Fibroblast of skin of scalp (primary cell): ENCODE data around the gene LRFN5.
"Not testable (repeated sequence)": the region's sequence is repeated elsewhere in the genome, so short reads cannot be mapped to it uniquely, and the experiment has no call there.

Source experiments
- DNase-seq: peaks from one replicate; pipeline ENCODE4 v3.0.0-alpha.2; 2013

The LRFN5 gene

DNA sequence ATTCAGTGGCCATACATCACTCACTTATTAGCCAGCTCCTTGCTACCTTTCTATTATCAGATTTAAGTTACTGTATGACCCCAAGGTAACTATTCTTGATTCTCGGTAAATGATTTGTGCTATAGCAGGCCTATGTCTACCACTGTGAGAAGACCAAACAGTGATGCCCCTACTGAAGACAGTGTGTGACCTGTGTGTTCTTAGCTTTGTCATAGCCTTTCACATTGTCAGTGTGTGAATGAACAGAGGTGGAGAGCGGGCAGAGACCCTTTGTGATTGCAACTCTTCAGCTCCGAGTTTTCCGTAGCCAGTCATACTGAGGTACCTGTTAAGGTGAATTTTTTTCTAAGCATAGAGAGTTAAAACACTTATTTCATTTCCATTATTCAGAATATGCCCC lies 294.0 kb downstream of the LRFN5 start:
- no peak for DNase-seq

- DNase-seq, result no peak
Measured at GRCh38 chr14:41901089-41901488, 294.4 kb downstream of the LRFN5 start.

- no peak for DNase-seq
Measured at GRCh38 chr14:41905394-41905964, 298.8 kb downstream of the LRFN5 start.

GRCh38 chr14:41911155-41911554 lies 304.5 kb downstream of the LRFN5 start:
- not testable (repeated sequence) for DNase-seq

DNA sequence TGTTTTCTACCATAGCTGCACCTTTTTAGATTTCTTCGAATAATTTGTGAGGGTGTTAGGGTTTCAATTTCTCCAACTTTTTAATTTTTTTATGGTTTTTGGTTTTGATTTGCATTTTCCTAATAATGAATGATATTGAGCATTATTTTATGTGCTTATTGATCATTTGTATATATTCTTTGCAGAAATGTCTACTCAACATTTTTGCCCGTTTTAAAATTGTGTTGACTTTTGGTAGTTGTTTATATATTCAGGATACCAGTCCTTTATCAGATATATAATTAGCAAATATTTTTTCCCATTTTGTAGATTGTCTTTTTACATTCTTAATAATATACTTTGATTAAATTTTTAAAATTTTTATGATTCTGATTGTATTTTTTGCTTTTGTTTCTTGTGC lies 306.7 kb downstream of the LRFN5 start:
- no peak for DNase-seq

DNA sequence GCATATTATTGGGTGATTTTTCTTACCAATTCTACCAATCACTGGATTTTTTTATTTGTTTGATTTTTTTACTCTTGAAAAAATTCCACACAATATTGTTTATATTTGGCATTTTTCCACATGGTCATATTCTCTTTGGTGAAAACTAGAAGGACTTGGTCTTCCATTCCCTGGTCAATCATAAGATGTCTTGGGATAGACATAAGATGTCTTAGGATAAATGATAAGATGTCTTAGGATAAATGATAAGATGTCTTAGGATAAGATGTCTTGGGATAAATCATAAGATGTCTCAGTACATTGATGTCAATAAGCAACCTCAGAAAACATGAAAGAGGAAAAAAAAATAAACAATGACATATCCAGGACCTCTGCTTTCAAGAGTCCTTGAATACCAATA lies 309.1 kb downstream of the LRFN5 start:
- no peak for DNase-seq

- DNase-seq, result no peak
Measured at GRCh38 chr14:41916313-41916712, 309.6 kb downstream of the LRFN5 start.

- peak; percentile 49 for DNase-seq
Measured at GRCh38 chr14:41925409-41925808, 318.7 kb downstream of the LRFN5 start.

DNA sequence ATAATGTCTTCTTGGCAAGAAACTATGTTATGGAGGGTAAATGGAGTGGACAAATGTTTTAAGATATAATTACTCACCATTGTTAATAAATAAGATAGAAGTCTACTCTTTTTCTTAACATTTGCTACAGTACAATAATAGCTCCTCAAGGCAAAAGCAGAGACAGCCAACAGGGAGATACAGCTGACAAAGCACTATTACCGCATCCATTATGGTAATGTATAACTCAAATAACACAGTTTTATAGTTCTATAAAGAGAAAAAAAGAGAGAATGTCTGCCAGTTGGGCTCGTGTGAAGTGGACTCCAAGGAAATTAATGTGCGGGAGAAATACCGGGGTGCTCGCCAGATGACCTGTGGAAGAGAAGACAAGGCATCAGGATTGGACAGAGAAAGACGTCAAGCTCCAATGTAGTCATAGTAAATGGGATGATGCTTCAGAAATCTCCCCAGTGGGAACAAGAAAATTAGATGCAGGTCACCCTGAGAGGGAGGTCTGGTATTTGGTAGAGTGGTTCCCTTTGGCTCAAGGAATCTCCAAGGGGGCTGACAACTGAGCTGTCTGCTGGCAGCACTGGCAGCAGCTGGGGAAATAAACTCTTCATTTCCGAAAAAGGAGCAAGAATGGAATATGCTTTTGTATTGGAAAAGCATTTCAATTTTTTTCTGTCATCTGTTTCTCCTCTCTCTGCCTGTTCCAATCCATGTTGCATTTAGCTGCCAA lies 343.9 kb downstream of the LRFN5 start:
- peak; percentile 2 for DNase-seq
